Transverse colon (tissue), 4 donors: ENCODE results near the gene PSMB1.

ENCODE experiments used
- EP300 ChIP-seq: sonication (generic); formaldehyde crosslinking; IDR thresholded peaks from one replicate; pipeline ENCODE4 v1.6.1; 2017; ENCODE audit warnings: antibody characterized with exemption, low read depth
- POLR2A ChIP-seq: fragments of 450-650 bp; IDR thresholded peaks from one replicate; pipeline ENCODE4 v1.6.1; 2016; ENCODE audit warnings: antibody characterized with exemption, mild to moderate bottlenecking, moderate library complexity
- POLR2AphosphoS5 ChIP-seq, 3 donors: sonication (generic); formaldehyde crosslinking; IDR thresholded peaks; one replicate each; pipeline ENCODE4 v1.6.1; 2016; ENCODE audit warnings: antibody characterized with exemption in 3 of 3
- TF ChIP-seq, protein P1 (sequence below), 5 experiments: fragments of 200-600 bp in 3 of 5; fragments of 450-650 bp in 2 of 5; sonication (generic) in 3 of 5; IDR thresholded peaks; 1 replicate in 2 of 5; 2 replicates in 3 of 5; pipeline ENCODE4 v1.5.1; 2016 to 2017; ENCODE audit warnings: antibody characterized with exemption in 5 of 5, inconsistent platforms in 3 of 5, mild to moderate bottlenecking in 2 of 5, moderate library complexity in 1 of 5

DNA sequence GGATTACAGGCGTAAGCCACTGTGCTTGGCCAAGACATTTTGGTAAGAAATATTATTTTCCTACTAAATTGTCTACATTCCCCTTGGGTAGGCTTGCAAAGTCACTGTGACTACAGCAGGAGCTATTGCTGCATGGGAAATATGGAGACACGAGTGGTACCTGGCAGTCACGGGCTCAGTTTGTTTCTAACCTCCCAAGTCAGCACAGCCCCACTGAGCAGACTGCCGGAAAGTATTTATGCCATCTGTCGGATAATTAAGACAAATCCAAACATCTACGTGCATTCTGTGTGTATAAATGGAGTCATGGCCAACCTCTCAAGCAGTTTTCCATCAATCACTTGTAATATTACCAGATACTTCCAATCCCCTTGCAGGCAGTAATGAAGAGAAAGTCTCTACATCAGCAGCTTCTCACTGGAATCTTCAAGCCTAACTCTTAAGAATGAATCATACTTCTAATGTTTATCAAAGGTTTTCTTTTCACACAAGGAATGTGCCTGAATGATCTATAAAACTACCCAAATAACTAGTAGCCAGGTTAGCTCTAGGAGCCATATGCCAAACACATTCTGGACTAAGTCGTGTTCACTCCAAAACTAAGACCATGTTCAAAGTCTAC, 20.1 kb downstream of the PSMB1 start:
- no peak for TF ChIP-seq POLR2AphosphoS5 (IDR thresholded peaks at IDR 0.05)
- TF ChIP-seq, protein P1, sequence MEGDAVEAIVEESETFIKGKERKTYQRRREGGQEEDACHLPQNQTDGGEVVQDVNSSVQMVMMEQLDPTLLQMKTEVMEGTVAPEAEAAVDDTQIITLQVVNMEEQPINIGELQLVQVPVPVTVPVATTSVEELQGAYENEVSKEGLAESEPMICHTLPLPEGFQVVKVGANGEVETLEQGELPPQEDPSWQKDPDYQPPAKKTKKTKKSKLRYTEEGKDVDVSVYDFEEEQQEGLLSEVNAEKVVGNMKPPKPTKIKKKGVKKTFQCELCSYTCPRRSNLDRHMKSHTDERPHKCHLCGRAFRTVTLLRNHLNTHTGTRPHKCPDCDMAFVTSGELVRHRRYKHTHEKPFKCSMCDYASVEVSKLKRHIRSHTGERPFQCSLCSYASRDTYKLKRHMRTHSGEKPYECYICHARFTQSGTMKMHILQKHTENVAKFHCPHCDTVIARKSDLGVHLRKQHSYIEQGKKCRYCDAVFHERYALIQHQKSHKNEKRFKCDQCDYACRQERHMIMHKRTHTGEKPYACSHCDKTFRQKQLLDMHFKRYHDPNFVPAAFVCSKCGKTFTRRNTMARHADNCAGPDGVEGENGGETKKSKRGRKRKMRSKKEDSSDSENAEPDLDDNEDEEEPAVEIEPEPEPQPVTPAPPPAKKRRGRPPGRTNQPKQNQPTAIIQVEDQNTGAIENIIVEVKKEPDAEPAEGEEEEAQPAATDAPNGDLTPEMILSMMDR (IDR thresholded peaks at IDR 0.05): no peak
- TF ChIP-seq POLR2A: no peak
- no peak for TF ChIP-seq EP300
